HEK293T (cell line): ENCODE measurements around the gene OR4D10.
"Not testable (repeated sequence)": the region's sequence is repeated elsewhere in the genome, so short reads cannot be mapped to it uniquely, and the experiment has no call there.

ENCODE experiments used
- CTCF ChIA-PET: fragments of 350-600 bp; formaldehyde crosslinking; extraction: SDS; loops from one replicate; lab custom pipeline; 2021; ENCODE audit warnings: antibody characterized with exemption, inconsistent platforms; lab: Yijun Ruan, JAX
- POLR2A ChIA-PET: fragments of 350-600 bp; formaldehyde crosslinking; extraction: SDS; loops from one replicate; lab custom pipeline; 2020; ENCODE audit warnings: antibody characterized with exemption, inconsistent platforms; lab: Yijun Ruan, JAX
- DNase-seq: peaks from one replicate; pipeline ENCODE4 v3.0.0; 2012; ENCODE audit warnings: mixed read lengths; ENCODE audit errors: extremely low spot score
- ARNT ChIP-seq: fragments of 450-650 bp; IDR thresholded peaks from 2 replicates; pipeline ENCODE4 v1.6.1; 2017; ENCODE audit warnings: mild to moderate bottlenecking
- BHLHE40 ChIP-seq: fragments of 450-650 bp; IDR thresholded peaks from 2 replicates; pipeline ENCODE4 v1.6.1; 2016; ENCODE audit warnings: mild to moderate bottlenecking, moderate library complexity, borderline replicate concordance
- CTBP1 ChIP-seq: fragments of 450-650 bp; IDR thresholded peaks from 2 replicates; pipeline ENCODE4 v1.6.1; 2016; ENCODE audit warnings: borderline replicate concordance
- ELF4 ChIP-seq: fragments of 450-650 bp; IDR thresholded peaks from 2 replicates; pipeline ENCODE4 v1.6.1; 2017; ENCODE audit warnings: antibody characterized with exemption
- FOXA1 ChIP-seq: fragments of 450-650 bp; IDR thresholded peaks from 2 replicates; pipeline ENCODE4 v1.6.1; 2016; ENCODE audit warnings: mild to moderate bottlenecking
- FOXK2 ChIP-seq: fragments of 450-650 bp; IDR thresholded peaks from 2 replicates; pipeline ENCODE4 v1.6.1; 2016; ENCODE audit warnings: mild to moderate bottlenecking
- FOXM1 ChIP-seq: fragments of 450-650 bp; IDR thresholded peaks from 2 replicates; pipeline ENCODE4 v1.6.1; 2017; ENCODE audit warnings: mild to moderate bottlenecking, borderline replicate concordance
- HDGF ChIP-seq: fragments of 450-650 bp; IDR thresholded peaks from 2 replicates; pipeline ENCODE4 v1.6.1; 2017; ENCODE audit warnings: antibody characterized with exemption, borderline replicate concordance
- L3MBTL2 ChIP-seq: fragments of 450-650 bp; conservative IDR thresholded peaks from 2 replicates; pipeline ENCODE4 v1.6.1; 2016; ENCODE audit warnings: mild to moderate bottlenecking
- LEF1 ChIP-seq: fragments of 450-650 bp; IDR thresholded peaks from 2 replicates; pipeline ENCODE4 v1.6.1; 2017; ENCODE audit warnings: mild to moderate bottlenecking, borderline replicate concordance
- NFRKB ChIP-seq: fragments of 450-650 bp; IDR thresholded peaks from 2 replicates; pipeline ENCODE4 v1.6.1; 2016; ENCODE audit warnings: mild to moderate bottlenecking, moderate library complexity
- SP1 ChIP-seq: fragments of 450-650 bp; IDR thresholded peaks from 2 replicates; pipeline ENCODE4 v1.6.1; 2017
- SUZ12 ChIP-seq: fragments of 450-650 bp; IDR thresholded peaks from 2 replicates; pipeline ENCODE4 v1.6.1; 2016; ENCODE audit warnings: mild to moderate bottlenecking
- TARDBP ChIP-seq: fragments of 450-650 bp; IDR thresholded peaks from 2 replicates; pipeline ENCODE4 v1.6.1; 2016
- ZNF384 ChIP-seq: fragments of 450-650 bp; IDR thresholded peaks from 2 replicates; pipeline ENCODE4 v1.6.1; 2016
- TF ChIP-seq, protein P1 (sequence below): fragments of 450-650 bp; IDR thresholded peaks from 2 replicates; pipeline ENCODE4 v1.6.1; 2016

Gene OR4D10

DNA sequence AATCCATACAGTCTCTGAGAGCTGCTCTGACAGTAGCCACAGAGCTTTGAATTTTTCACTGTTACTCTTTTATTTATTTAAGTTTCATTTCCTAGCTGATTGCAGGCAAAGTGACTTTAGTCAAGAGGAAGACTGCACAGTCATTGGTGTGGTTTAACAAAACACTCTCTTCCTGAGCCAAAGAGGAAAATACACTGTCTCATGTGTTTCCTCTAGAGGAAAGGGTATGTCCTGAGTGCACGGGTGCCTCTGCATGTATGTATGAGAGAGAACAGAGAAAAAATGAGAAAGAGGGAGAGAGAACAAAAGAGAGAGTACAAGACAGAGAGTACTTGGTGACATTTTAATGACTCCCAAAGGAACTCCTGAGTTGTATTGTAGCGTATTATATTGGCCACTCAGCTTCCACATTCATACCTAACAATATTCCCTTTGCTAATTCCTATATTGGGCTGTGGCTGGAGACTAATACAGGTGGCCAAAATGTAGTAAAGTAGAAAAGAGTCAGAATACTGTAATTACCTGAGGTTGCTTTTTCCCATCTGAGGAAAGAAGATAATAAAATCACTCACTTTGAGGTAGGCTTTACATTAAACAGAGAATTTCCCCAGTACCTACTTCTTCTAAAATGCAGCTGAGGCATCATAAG is 38.0 kb downstream of the OR4D10 start, which contains the start of gene OR4D9:
OR4D9 (plus strand) TSS at position 599 of the 649 bp plus-strand sequence. CDS start 3,374 bp downstream, outside the sequence.
- POLR2A ChIA-PET = no interaction called here
- CTCF ChIA-PET = no interaction called here
- no peak for DNase-seq
- TF ChIP-seq FOXM1 (no peak), FOXK2 (no peak), LEF1 (no peak), L3MBTL2 (no peak), ARNT (no peak), FOXA1 (no peak), CTBP1 (no peak), SUZ12 (no peak), HDGF (no peak), ELF4 (no peak), BHLHE40 (no peak), TARDBP (no peak), NFRKB (no peak), ZNF384 (no peak), SP1 (no peak)
- TF ChIP-seq, protein P1, sequence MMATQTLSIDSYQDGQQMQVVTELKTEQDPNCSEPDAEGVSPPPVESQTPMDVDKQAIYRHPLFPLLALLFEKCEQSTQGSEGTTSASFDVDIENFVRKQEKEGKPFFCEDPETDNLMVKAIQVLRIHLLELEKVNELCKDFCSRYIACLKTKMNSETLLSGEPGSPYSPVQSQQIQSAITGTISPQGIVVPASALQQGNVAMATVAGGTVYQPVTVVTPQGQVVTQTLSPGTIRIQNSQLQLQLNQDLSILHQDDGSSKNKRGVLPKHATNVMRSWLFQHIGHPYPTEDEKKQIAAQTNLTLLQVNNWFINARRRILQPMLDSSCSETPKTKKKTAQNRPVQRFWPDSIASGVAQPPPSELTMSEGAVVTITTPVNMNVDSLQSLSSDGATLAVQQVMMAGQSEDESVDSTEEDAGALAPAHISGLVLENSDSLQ = no peak

DNA sequence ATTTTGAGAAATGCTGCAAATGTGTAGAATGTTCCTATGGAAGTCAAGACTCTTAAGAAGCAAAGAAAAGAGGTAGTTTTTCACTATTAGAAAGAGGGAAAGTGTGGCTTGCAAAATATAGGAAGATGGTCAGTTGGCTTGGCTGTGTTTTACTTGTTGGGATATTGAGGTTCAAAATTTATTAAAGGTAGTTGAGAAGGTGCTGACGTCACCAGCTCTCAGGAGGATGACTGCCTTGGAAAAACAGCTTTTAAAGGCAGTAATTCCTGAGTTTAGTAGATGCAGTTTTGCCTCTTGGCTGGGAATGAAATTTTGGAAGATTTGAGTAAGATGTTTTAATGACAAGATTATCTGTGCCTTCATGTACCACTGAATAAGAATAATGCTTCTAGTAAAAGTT is 38.6 kb downstream of the OR4D10 start:
- DNase-seq = no peak
- ChIA-PET CTCF (no interaction called here), POLR2A (no interaction called here)
- TF ChIP-seq, protein P1 = no peak
- TF ChIP-seq TARDBP (no peak), SP1 (no peak), CTBP1 (no peak), FOXK2 (no peak), BHLHE40 (no peak), FOXM1 (no peak), ELF4 (no peak), FOXA1 (no peak)

DNA sequence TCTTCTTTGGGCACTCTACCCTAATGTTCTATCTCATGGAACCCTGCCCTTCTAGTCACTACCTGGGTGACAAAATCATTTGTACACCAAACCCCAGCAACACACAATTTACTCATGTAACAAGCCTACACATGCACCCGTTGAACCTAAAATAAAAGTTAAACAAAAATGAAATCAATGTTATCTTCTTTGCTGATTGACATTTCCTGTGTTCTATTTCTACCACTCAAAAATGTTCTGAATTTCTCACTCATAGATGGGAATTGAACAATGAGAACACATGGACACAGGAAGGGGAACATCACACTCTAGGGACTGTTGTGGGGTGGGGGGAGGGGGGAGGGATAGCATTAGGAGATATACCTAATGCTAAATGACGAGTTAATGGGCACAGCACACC is 47.0 kb downstream of the OR4D10 start:
- DNase-seq, POLR2A ChIA-PET, CTCF ChIA-PET: not testable (repeated sequence)

DNA sequence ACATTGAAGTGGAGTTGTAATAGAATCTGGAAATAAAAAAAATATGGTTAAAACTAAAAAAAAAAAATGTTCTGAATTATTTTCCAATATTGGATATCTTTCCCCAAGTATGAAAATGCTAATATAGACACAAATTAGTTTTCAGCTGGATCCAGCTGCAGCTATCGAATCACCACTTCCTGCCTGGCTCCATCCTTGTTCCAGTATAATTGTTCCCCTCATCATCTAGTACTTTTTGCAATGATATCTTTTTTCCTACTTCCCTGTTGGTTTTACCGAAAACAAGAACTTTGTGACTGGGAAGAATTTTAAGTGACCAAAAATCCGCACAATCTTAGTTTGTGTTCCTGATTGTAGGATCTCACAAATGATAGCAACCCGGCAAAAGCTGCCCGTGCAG is 47.6 kb downstream of the OR4D10 start:
- DNase-seq = no peak
- POLR2A ChIA-PET = no interaction called here
- TF ChIP-seq L3MBTL2 (no peak), FOXA1 (no peak), LEF1 (no peak), CTBP1 (no peak)
- TF ChIP-seq, protein P1 = no peak
- CTCF ChIA-PET = no interaction called here

DNA sequence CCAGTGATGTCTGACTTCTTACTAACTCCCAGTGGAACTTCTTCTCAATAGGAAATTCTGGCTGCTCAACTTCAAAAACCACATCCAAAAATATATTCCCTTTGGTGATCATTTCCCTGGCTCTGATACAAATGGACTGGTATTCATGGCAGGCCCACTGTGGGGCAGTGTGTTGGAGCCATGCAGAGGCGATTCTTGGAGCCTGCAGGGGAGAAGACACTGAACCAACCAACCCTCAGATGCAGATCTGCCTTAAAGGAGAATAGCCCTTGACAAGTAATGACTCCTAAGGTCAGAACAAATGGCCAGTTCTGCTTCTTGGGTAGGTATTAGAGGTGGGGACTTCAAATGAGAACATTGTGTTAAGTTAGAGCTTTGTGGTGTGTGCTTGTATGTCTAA is 50.4 kb downstream of the OR4D10 start:
- peak; percentile 24 for DNase-seq
- POLR2A ChIA-PET = no interaction called here
- TF ChIP-seq BHLHE40 = no peak
- CTCF ChIA-PET = no interaction called here

DNA sequence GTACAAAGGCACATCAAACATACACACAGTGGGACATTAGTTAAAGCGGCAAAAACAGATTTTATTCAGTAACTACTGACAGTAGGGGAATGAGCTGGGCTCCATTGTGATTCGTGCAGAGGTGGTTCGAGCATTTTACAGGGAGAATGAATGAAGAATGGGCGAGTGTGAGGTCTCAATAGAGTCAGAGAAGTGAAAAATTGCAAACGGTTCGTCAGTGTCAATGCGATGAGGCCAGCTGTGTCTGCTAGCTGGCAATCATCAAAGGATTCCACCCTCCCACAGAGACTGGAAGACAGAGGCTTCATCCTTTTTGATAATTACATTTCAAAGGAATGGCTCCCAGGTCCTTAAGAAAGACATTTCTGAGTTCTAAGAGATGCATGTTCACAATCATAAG is 55.6 kb downstream of the OR4D10 start:
- ChIA-PET CTCF (no interaction called here), POLR2A (no interaction called here)
- DNase-seq = no peak
- TF ChIP-seq L3MBTL2 = no peak
- TF ChIP-seq SP1 = no peak
- TF ChIP-seq TARDBP = no peak
- no peak for TF ChIP-seq LEF1
- TF ChIP-seq ELF4 = no peak
- no peak for TF ChIP-seq ARNT
